Mucosa of descending colon (tissue), 3 donors: ENCODE measurements around the gene LYPD8. TPM values are rescaled to one million over a fixed set of nuclear protein-coding genes. Genes with fewer than 3 reads are reported as not detected.
A peak's percentile ranks its signal among the peaks of the same experiment; 100 is the strongest.

Experiments used
- ATAC-seq: fragments of 200-7000 bp; cut with Tn5 transposase; one replicate; pipeline ENCODE4 v1.9.1; 2020; ENCODE audit warnings: mild to moderate bottlenecking, moderate library complexity
- DNase-seq, 3 donors: peaks; one replicate each; pipeline ENCODE4 v3.0.0-alpha.2; 2020
- H3K36me3 ChIP-seq: fragments of 200-600 bp; one replicate; pipeline ENCODE4 v1.8.0; 2021; ENCODE audit warnings: low read depth, mild to moderate bottlenecking
- H3K4me1 ChIP-seq: fragments of 200-600 bp; one replicate; pipeline ENCODE4 v1.8.0; 2021; ENCODE audit warnings: low read depth, mild to moderate bottlenecking
- H3K4me3 ChIP-seq: fragments of 200-600 bp; one replicate; pipeline ENCODE4 v1.8.0; 2021; ENCODE audit warnings: mild to moderate bottlenecking
- H3K9me3 ChIP-seq: fragments of 200-600 bp; one replicate; pipeline ENCODE4 v1.8.0; 2021; ENCODE audit warnings: mild to moderate bottlenecking
- intact Hi-C, 2 donors: fragments of 100-400 bp; cut with DNase I in 1 of 2; cut with micrococcal nuclease in 1 of 2; formaldehyde crosslinking; loops; one replicate each; pipeline versions ENCODE4 v1.11.0 to v1.11.1; 2022; cut with DNase I, micrococcal nuclease
- total RNA-seq, 3 donors: library from RNA; stranded (reverse); fragmentation: NEBNext Ultra II Directional in 2 of 3; extraction: Animal tissue kit (Norgen Biotek cat#: 25700) in 2 of 3; gene quantifications; one replicate each; pipeline versions ENCODE4 v1.2.1 to v1.2.4, GENCODE V29; 2021 to 2023
- TF ChIP-seq, protein P1 (sequence below): fragments of 200-600 bp; IDR thresholded peaks from one replicate; pipeline ENCODE4 v1.8.0; 2022; ENCODE audit warnings: antibody characterized with exemption, mild to moderate bottlenecking
- donor health status: DM: no; HTN: no; CAD: no; lungs with moderate emphysema.
- donor health status: DM: no; HTN: no; CAD: no.
- donor health status: DM: no; HTN: yes; CAD: no.

LYPD8 gene
- total RNA-seq, 3 donors from 2014 or later, result 235 to 700 (median 647) TPM

DNA sequence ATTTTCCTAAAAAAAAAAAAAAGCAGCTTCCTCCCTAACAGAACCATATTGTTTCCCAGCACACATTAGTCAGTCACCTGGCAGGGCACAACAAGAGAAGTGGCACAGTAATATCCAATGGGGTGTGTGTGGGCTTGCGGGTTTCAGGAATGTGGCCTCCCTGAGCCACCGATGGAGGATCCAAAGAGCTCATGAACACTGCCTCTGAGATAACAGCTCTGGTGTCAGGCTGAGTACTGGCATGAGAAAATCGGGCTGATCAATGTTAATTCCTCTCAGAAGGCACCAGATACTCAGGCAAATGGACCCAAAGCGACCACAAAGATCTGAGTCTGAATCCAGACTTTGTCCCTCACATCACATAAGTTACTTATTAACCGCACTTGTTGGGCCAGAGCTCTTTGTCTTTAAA lies 2.2 kb upstream of the LYPD8 start:
- TF ChIP-seq, protein P1, sequence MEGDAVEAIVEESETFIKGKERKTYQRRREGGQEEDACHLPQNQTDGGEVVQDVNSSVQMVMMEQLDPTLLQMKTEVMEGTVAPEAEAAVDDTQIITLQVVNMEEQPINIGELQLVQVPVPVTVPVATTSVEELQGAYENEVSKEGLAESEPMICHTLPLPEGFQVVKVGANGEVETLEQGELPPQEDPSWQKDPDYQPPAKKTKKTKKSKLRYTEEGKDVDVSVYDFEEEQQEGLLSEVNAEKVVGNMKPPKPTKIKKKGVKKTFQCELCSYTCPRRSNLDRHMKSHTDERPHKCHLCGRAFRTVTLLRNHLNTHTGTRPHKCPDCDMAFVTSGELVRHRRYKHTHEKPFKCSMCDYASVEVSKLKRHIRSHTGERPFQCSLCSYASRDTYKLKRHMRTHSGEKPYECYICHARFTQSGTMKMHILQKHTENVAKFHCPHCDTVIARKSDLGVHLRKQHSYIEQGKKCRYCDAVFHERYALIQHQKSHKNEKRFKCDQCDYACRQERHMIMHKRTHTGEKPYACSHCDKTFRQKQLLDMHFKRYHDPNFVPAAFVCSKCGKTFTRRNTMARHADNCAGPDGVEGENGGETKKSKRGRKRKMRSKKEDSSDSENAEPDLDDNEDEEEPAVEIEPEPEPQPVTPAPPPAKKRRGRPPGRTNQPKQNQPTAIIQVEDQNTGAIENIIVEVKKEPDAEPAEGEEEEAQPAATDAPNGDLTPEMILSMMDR, result no peak
- H3K4me3 ChIP-seq, result no peak overlapping the region
- H3K36me3 ChIP-seq, result no peaks in the 10 kb centered on the region
- DNase-seq (peak in 2 of 3 donors; percentile 45 to 47), ATAC-seq (peak; percentile 86)
- peaks cover 27% of the 10 kb centered on the region for H3K4me1 ChIP-seq
- H3K9me3 ChIP-seq, result no peaks in the 10 kb centered on the region
- intact Hi-C loops, result no loop called here

DNA sequence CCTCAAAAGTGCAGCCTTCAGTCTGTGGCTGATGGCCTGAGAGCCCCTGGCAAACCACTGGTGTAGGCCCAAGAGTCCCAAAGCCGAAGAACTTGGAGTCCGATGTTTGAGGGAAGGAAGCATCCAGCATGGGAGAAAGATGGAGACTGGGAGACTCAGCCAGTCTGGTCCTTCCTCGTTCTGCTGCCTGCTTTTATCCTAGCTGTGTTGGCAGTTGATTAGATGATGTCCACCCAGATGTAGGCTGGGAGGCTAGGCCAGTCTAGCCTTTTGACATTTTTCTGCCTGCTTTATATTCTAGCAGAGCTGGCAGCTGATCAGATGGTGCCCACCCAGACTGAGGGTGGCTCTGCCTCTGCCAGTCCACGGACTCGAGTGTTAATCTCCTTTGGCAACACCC lies 1.1 kb upstream of the LYPD8 start:
- TF ChIP-seq, protein P1, result no peak
- DNase-seq (no peak), ATAC-seq (no peak)
- Histone ChIP-seq H3K9me3 (no peaks in the 10 kb centered on the region), H3K4me3 (no peak overlapping the region), H3K36me3 (no peaks in the 10 kb centered on the region), H3K4me1 (peaks cover 27% of the 10 kb centered on the region)
- intact Hi-C loops, result no loop called here

DNA sequence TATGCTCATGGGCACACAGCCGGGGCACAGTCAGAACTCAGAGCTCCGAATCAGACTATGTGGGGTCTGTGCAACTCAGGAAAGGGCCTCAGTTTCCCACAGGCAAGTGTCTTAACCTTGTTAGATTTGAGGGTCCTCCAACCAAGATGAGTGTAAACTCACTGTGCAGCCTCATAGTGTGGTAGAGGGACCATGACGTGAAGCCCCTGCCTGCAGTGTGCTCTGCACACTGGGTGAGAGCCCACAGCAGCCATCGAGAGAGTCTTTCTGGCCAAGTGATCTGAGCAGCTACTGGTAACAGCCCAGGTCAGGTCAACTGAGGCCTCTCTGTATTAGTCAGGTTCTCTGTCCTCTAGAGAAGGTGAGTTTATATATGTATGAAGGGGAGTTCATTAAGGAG lies 592 bp upstream of the LYPD8 start:
- TF ChIP-seq, protein P1, result no peak
- intact Hi-C loops, result no loop called here
- ATAC-seq (no peak), DNase-seq (no peak)
- Histone ChIP-seq H3K9me3 (no peaks in the 10 kb centered on the region), H3K4me1 (peaks cover 27% of the 10 kb centered on the region), H3K36me3 (no peaks in the 10 kb centered on the region), H3K4me3 (no peak overlapping the region)

DNA sequence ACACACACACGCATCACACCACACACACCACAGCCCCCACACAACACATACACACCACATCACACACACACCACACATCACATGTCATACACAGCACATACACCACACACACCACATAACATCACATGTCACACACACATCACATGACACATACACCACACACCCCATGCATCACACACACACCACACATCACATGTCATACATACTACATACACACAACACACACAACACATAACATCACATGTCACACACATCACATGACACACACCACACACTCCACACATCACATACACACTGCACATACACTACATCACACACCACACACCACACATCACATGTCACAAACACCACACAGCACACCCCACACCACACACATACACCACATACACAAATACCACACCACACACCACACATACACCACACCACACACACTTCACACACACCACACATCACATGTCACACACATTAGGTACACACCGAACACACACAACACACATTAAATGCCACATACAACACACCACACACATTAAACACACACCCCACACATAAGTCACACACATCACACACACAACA lies 1.8 kb downstream of the LYPD8 start:
- Histone ChIP-seq H3K9me3 (no peaks in the 10 kb centered on the region), H3K4me3 (no peak overlapping the region), H3K36me3 (no peaks in the 10 kb centered on the region), H3K4me1 (peaks cover 27% of the 10 kb centered on the region)
- intact Hi-C loops, result no loop called here
- DNase-seq (no peak), ATAC-seq (no peak)
- TF ChIP-seq, protein P1, result no peak

DNA sequence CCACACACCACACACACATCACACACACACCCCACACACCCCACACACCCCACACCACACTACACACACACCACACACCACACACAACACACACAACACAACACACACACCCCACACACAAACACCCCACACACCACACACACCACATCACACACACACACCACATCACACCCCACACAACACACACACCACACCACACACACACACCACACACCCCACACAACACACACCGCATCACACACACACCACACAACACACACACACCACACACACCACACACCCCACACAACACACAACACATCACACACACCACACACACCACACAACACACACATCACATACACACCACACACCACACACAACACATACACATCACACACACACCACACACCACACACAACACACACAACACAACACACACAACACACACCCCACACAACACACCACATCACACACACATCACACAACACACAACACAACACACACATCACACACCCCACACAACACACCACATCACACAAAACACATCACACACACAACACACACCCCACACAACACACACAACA lies 2.4 kb downstream of the LYPD8 start:
- Histone ChIP-seq H3K36me3 (no peaks in the 10 kb centered on the region), H3K4me3 (no peak overlapping the region), H3K4me1 (peaks cover 21% of the 10 kb centered on the region), H3K9me3 (no peaks in the 10 kb centered on the region)
- intact Hi-C loops, result no loop called here
- ATAC-seq (no peak), DNase-seq (no peak)
- TF ChIP-seq, protein P1, result no peak
